Heart left ventricle (tissue), 16 donors: ENCODE results near the gene RING1. TPM values are rescaled to one million over a fixed set of nuclear protein-coding genes. Genes with fewer than 3 reads are reported as not detected.
A peak's percentile ranks its signal among the peaks of the same experiment; 100 is the strongest.

Experiments used
- ATAC-seq, 4 donors: fragments of 200-7000 bp; cut with Tn5 transposase; one replicate each; pipeline ENCODE4 v1.9.1; 2020 to 2022; ENCODE audit warnings: moderate library complexity in 4 of 4, mild to moderate bottlenecking in 3 of 4, moderate number of reproducible peaks in 1 of 4
- DNase-seq, 5 donors: peaks; one replicate each; pipeline ENCODE4 v3.0.0-alpha.2; 2020
- H3K27ac ChIP-seq, 12 donors: fragments of 200-600 bp; sonication (generic) in 4 of 12; one replicate each; pipeline versions ENCODE4 v1.5.0 to v1.8.0; 2016 to 2022; ENCODE audit warnings: mild to moderate bottlenecking in 2 of 12
- H3K27me3 ChIP-seq, 9 donors: fragments of 200-600 bp; sonication (generic) in 2 of 9; one replicate each; pipeline versions ENCODE4 v1.5.1 to v1.8.0; 2016 to 2022; ENCODE audit warnings: mild to moderate bottlenecking in 3 of 9
- H3K36me3 ChIP-seq, 9 donors: fragments of 200-600 bp; sonication (generic) in 2 of 9; one replicate each; pipeline versions ENCODE4 v1.5.0 to v1.8.0; 2018 to 2022; ENCODE audit warnings: mild to moderate bottlenecking in 2 of 9
- H3K4me1 ChIP-seq, 12 donors: fragments of 200-600 bp; sonication (generic) in 4 of 12; one replicate each; pipeline versions ENCODE4 v1.5.0 to v1.8.0; 2016 to 2022; ENCODE audit warnings: mild to moderate bottlenecking in 3 of 12
- H3K4me3 ChIP-seq, 12 donors: fragments of 200-600 bp; sonication (generic) in 4 of 12; one replicate each; pipeline versions ENCODE4 v1.5.0 to v1.8.0; 2017 to 2022; ENCODE audit warnings: mild to moderate bottlenecking in 9 of 12, moderate library complexity in 4 of 12
- H3K9me3 ChIP-seq, 12 donors: fragments of 200-600 bp; sonication (generic) in 4 of 12; one replicate each; pipeline versions ENCODE4 v1.5.0 to v1.8.0; 2016 to 2022; ENCODE audit warnings: mild to moderate bottlenecking in 1 of 12
- CTCF ChIP-seq, 12 donors: fragments of 200-600 bp; sonication (generic) in 4 of 12; IDR thresholded peaks; one replicate each; pipeline versions ENCODE4 v1.5.0 to v1.8.0; 2018 to 2022; ENCODE audit warnings: antibody characterized with exemption in 12 of 12, mild to moderate bottlenecking in 5 of 12
- POLR2A ChIP-seq, 2 donors: fragments of 450-650 bp; IDR thresholded peaks; one replicate each; pipeline ENCODE4 v1.6.1; 2017; ENCODE audit warnings: antibody characterized with exemption in 2 of 2, mild to moderate bottlenecking in 2 of 2, moderate library complexity in 2 of 2
- WGBS, 4 donors: extraction: QIAGEN DNeasy Blood & Tissue Kit in 2 of 4; methylation state at CpG; one replicate each; pipeline versions ENCODE4 v1.1.5 to v1.1.7; 2013 to 2018; 5-methylcytosine and 5-hydroxymethylcytosine counted together
- intact Hi-C, 10 donors: fragments of 100-400 bp; cut with DNase I; formaldehyde crosslinking; loops; one replicate each; pipeline versions ENCODE4 v1.11.1 to v1.14.2; 2022
- polyA plus RNA-seq, 2 donors: library from polyadenylated mRNA; stranded (reverse); fragments of 200-250 nt; gene quantifications; one replicate each; pipeline ENCODE4 v1.2.3, GENCODE V29; 2013
- total RNA-seq, 9 donors: library from RNA; depleted of rRNA in 2 of 9; stranded (reverse); fragments of >200 nt in 2 of 9; fragmentation: NEBNext Ultra II Directional in 3 of 9; extraction: Animal tissue kit (Norgen Biotek cat#: 25700) in 3 of 9; gene quantifications; one replicate each; pipeline versions ENCODE4 v1.1.0 to v1.2.4, GENCODE V29; 2016 to 2023
- donor health status: ischemic (EF 13 %, LVEDD 7.1; RV severe dilation, severe dysfunction).
- donor health status: healthy with polysubstance abuse.
- donor health status: DM: no; HTN: yes; CAD: no.
- donor health status: DM: no; HTN: no; CAD: no.
- donor health status: ischemic (EF 25% LVEDD 6.9; RV normal size, moderate dysfunction).
- donor health status: ischemic (EF 25% LVEDD 5.7; RV mildly dilated, moderate dysfunction).
- donor health status: healthy.
- donor health status: DM: yes; HTN: yes; CAD: no.
- donor health status: ischemic (EF 35%, LVEDD 5.7; RV mildly dilated, moderate dysfunction).
- donor health status: nonischemic (EF 11% LVEDD 7.7; RV severe dilation, severe dysfunction).
- donor health status: DM: yes; HTN: yes; CAD: no.
- donor health status: PGD.
- donor health status: ischemic (EF 29% LVEDD 5.4; RV normal size, mild dysfunction).
- donor health status: nonischemic (EF 23%, LVEDD 6.1; RV moderate dilation, normal function).

RING1 gene
- total and polyA plus RNA-seq, 11 donors: 8.4 to 36.9 (median 27.3) TPM

- TF ChIP-seq POLR2A (IDR thresholded peaks at IDR 0.05) (no peak), CTCF (IDR thresholded peaks at IDR 0.05) (peak; percentile 89 to 99 (median 94))
- Histone ChIP-seq H3K27me3 (no peaks in the 10 kb centered on the region), H3K36me3 (no peaks in the 10 kb centered on the region), H3K4me3 (peak overlapping the region in 11 of 12 donors; percentile 34 to 64 (median 52)), H3K27ac (peak overlapping the region in 8 of 12 donors; percentile 37 to 56 (median 54)), H3K9me3 (no peaks in the 10 kb centered on the region), H3K4me1 (peaks cover 0 to 21% (median 10%) of the 10 kb centered on the region in 12 donors)
- WGBS, 4 donors: 5 to 10% (median 6%) methylated on average over 49 to 58 of the region's 58 CpGs
- intact Hi-C loops: loop anchor here (1.0 to 5.0 kb wide), 6 partner anchors 35 to 87 kb away; no protein-coding TSS in a partner anchor
- ATAC-seq: peak; percentile 38 to 94 (median 88)
- DNase-seq: peak; percentile 84 to 92 (median 86)
Measured at GRCh38 chr6:33161354-33162331, 46.7 kb upstream of the RING1 start.

- no peak for ATAC-seq
- no peak for TF ChIP-seq CTCF (IDR thresholded peaks at IDR 0.05)
- TF ChIP-seq POLR2A (IDR thresholded peaks at IDR 0.05): no peak
- H3K27me3 ChIP-seq: no peaks in the 10 kb centered on the region
- peaks cover 0 to 21% (median 10%) of the 10 kb centered on the region in 12 donors for H3K4me1 ChIP-seq
- H3K4me3 ChIP-seq: no peak overlapping the region
- WGBS, 4 donors: 87 to 89% (median 88%) methylated on average over 5 to 10 of the region's 10 CpGs
- H3K9me3 ChIP-seq: no peaks in the 10 kb centered on the region
- DNase-seq: no peak
- no peaks in the 10 kb centered on the region for H3K36me3 ChIP-seq
- intact Hi-C loops: loop anchor here in 5 of 10 donors (2.0 to 5.0 kb wide), 3 partner anchors 34 to 84 kb away; no protein-coding TSS in a partner anchor
- H3K27ac ChIP-seq: no peak overlapping the region
Measured at GRCh38 chr6:33163540-33163939, 44.8 kb upstream of the RING1 start.

- ATAC-seq (no peak), DNase-seq (no peak)
- TF ChIP-seq POLR2A (IDR thresholded peaks at IDR 0.05) (no peak), CTCF (IDR thresholded peaks at IDR 0.05) (no peak)
- peaks cover 0 to 21% (median 10%) of the 10 kb centered on the region in 12 donors for H3K4me1 ChIP-seq
- H3K9me3 ChIP-seq: no peaks in the 10 kb centered on the region
- no peaks in the 10 kb centered on the region for H3K36me3 ChIP-seq
- H3K4me3 ChIP-seq: no peak overlapping the region
- intact Hi-C loops: loop anchor here in 6 of 10 donors (2.0 to 5.0 kb wide), 3 partner anchors 33 to 83 kb away; partner anchors contain the start of genes RXRB (in 1 of the 6) and SLC39A7 (in 1 of the 6)
- no peak overlapping the region for H3K27ac ChIP-seq
- 58 to 68% (median 60%) methylated on average over 10 of the region's 10 CpGs for WGBS, 4 donors
- no peaks in the 10 kb centered on the region for H3K27me3 ChIP-seq
Measured at GRCh38 chr6:33164176-33164575, 44.1 kb upstream of the RING1 start.
